ACC112 (cell line): ENCODE measurements around the gene KNCN.

Experiments
- H2AFZ ChIP-seq: fragments of 200-600 bp; sonication (generic); one replicate; pipeline ENCODE4 v1.6.0; 2017; ENCODE audit warnings: antibody characterized with exemption, low read length; ENCODE audit not compliant: unreplicated experiment
- H3K27ac ChIP-seq: fragments of 200-600 bp; sonication (generic); 2 replicates; pipeline ENCODE4 v1.5.1; 2014; ENCODE audit warnings: low read depth, mild to moderate bottlenecking, antibody characterized with exemption, low read length, moderate library complexity
- H3K27me3 ChIP-seq: fragments of 200-600 bp; sonication (generic); 2 replicates; pipeline ENCODE4 v1.6.1; 2014; ENCODE audit warnings: mild to moderate bottlenecking, antibody characterized with exemption, low read length, moderate library complexity, mixed read lengths; ENCODE audit not compliant: insufficient read depth
- H3K36me3 ChIP-seq: fragments of 200-600 bp; sonication (generic); 2 replicates; pipeline ENCODE4 v1.6.1; 2016; ENCODE audit warnings: mild to moderate bottlenecking, antibody characterized with exemption, low read length, moderate library complexity, mixed read lengths; ENCODE audit not compliant: insufficient read depth
- H3K4me1 ChIP-seq: fragments of 200-600 bp; sonication (generic); one replicate; pipeline ENCODE4 v1.6.1; 2016; ENCODE audit warnings: low read length, mixed read lengths; ENCODE audit not compliant: insufficient read depth, unreplicated experiment, control insufficient read depth
- H3K4me3 ChIP-seq: fragments of 200-600 bp; sonication (generic); 2 replicates; pipeline ENCODE4 v1.5.1; 2014; ENCODE audit warnings: mild to moderate bottlenecking, low read depth, low read length
- H3K79me2 ChIP-seq: fragments of 200-600 bp; sonication (generic); one replicate; pipeline ENCODE4 v1.6.0; 2016; ENCODE audit warnings: low read length; ENCODE audit not compliant: control insufficient read depth, unreplicated experiment, insufficient read depth

Gene KNCN

GRCh38 chr1:46543761-46544560 lies 7.5 kb downstream of the KNCN start:
- no peak overlapping the region for H3K4me3 ChIP-seq
- no peaks in the 10 kb centered on the region for H3K36me3 ChIP-seq
- peaks cover 5% of the 10 kb centered on the region for H3K4me1 ChIP-seq
- H3K27me3 ChIP-seq, result peaks cover 34% of the 10 kb centered on the region
- H3K79me2 ChIP-seq, result no peaks in the 10 kb centered on the region
- H3K27ac ChIP-seq, result no peak overlapping the region
- no peak overlapping the region for H2AFZ ChIP-seq

- H3K4me3 ChIP-seq, result no peak overlapping the region
- H3K79me2 ChIP-seq, result no peaks in the 10 kb centered on the region
- H3K27me3 ChIP-seq, result peaks cover 34% of the 10 kb centered on the region
Observed at GRCh38 chr1:46543382-46543760, 8.1 kb downstream of the KNCN start.

DNA sequence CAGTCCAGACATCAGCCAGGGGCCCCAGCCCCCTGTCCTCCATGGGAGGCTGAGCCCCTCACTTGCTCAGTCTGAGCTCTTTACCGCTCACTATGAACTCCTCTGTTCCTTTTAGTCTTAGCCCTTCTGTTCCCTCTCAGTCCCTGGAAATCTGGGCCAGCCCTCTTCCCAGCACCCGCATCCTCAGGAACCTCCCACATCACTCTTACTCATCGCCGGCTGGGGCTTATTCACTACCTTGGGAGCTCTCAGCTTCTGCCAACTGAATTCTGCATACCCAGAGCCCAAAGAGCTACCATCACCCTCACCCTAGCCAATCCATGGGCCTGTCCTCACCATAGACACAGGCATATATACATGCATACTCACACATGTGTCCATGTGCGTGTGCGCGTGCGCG lies 11.5 kb downstream of the KNCN start:
- Histone ChIP-seq H3K27me3 (peaks cover 32% of the 10 kb centered on the region), H2AFZ (no peak overlapping the region), H3K4me3 (no peak overlapping the region)

More at GRCh38 chr1:46543382-46543760, 8.1 kb downstream of the KNCN start:
- Histone ChIP-seq H3K36me3 (no peaks in the 10 kb centered on the region), H2AFZ (no peak overlapping the region), H3K4me1 (peaks cover 5% of the 10 kb centered on the region), H3K27ac (no peak overlapping the region)

DNA sequence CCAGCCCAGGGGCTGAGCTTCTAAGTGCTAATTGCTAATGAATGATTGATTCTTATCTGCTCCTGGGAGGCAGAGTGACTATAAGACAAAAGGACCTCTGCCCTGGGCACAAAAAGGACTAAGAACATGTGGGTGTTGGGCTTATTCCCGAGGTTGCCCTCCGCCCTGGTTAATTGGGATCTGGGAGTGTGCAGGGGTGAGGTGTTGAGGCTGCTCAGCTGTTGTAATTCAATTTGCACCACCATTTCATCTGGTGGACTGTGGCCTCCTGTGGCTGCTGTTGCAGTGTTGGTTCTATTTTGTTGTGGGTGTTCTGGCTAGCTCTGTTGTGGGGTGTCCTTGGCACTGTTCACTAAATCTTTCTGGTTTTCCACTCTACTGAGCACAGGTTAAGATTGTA lies 13.3 kb downstream of the KNCN start:
- peaks cover 5% of the 10 kb centered on the region for H3K4me1 ChIP-seq
- no peaks in the 10 kb centered on the region for H3K36me3 ChIP-seq
- no peak overlapping the region for H2AFZ ChIP-seq
- no peaks in the 10 kb centered on the region for H3K79me2 ChIP-seq
- no peak overlapping the region for H3K27ac ChIP-seq
- H3K4me3 ChIP-seq, result no peak overlapping the region
- peaks cover 22% of the 10 kb centered on the region for H3K27me3 ChIP-seq

More for the DNA sequence above, 11.5 kb downstream of the KNCN start:
- Histone ChIP-seq H3K79me2 (no peaks in the 10 kb centered on the region), H3K36me3 (no peaks in the 10 kb centered on the region), H3K27ac (no peak overlapping the region), H3K4me1 (peaks cover 5% of the 10 kb centered on the region)

- Histone ChIP-seq H3K36me3 (no peaks in the 10 kb centered on the region), H3K79me2 (no peaks in the 10 kb centered on the region), H3K4me3 (no peak overlapping the region), H3K27me3 (peaks cover 17% of the 10 kb centered on the region; the same call in 1 of the 2 replicates), H3K4me1 (peaks cover 5% of the 10 kb centered on the region), H3K27ac (no peak overlapping the region), H2AFZ (no peak overlapping the region)
Observed at GRCh38 chr1:46537651-46538050, 13.8 kb downstream of the KNCN start.

DNA sequence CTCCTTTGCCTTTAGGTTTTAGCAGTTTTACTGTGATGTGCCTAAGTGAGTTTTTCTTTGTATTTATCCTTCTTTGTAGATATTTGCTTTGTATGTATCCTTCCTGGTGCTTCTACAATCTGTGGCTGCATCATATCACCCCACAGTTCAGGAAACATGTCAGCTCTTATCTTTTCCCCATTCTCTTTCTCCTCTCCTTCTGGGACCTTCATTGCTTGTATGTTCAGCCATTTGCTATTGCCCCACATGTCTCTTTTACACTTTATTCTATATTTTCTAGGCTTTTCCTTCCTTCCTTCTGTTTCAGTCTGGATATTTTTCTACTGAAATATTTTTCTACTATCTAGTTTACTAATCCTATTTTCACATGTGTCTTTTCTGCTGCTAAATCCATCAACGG lies 14.9 kb downstream of the KNCN start:
- peaks cover 15% of the 10 kb centered on the region; the same call in 1 of the 2 replicates for H3K27me3 ChIP-seq
- H2AFZ ChIP-seq, result no peak overlapping the region
- no peaks in the 10 kb centered on the region for H3K36me3 ChIP-seq
- no peaks in the 10 kb centered on the region for H3K79me2 ChIP-seq
- peaks cover 5% of the 10 kb centered on the region for H3K4me1 ChIP-seq
- H3K4me3 ChIP-seq, result no peak overlapping the region
- no peak overlapping the region for H3K27ac ChIP-seq

DNA sequence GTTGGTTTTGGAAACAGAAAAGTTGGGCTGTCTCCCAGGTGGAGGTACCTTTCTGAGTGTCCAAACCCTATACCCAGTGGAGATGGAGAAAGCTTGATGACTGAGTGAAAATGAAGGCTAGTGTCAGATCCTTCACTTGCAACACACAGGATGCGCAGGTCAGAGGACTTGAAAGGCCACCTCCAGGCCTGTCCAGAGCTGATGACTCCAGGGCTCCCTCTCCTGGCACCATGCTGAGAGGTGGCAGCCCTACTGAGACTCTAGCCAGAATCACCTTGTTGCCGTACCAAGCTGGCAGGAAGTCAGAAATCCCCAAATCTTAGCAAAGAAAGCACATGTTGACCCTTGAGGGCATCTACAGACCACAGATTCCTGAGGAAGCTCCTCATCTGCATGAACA lies 16.4 kb downstream of the KNCN start:
- H2AFZ ChIP-seq, result no peak overlapping the region
- H3K4me3 ChIP-seq, result no peak overlapping the region
- H3K27me3 ChIP-seq, result peaks cover 15% of the 10 kb centered on the region; the same call in 1 of the 2 replicates

DNA sequence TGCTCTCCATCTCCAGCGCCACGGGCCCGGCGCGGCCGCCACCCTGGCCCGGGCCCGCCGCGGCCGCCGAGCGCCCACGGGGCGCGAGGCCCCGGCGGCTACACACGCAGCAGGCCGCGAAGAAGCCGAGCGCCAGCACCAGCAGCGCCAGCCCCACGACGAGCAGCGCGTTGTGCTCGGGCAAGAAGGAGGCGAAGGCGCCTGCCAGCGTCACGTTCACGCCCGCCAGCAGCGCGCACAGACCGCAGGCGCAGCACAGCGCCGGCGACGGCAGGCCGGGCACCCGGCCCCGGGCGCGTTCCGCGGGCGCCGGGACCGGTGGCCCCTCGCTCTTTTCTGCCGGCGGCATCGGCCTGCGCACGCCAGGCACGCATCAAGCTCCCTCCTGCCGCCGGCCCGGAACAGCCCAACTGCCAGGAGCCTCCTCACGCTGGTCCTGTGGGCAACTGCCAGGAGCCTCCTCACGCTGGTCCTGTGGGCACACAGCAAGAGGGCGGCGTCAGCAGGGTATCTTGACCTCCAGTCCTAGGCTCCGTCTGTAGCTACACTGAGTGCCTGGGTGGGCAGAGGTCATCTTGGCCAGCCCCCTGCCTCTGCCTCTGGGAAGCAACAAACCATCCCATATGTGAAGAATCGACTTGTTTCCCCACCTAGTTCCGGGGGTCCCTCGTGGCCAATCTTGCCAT lies 18.1 kb downstream of the KNCN start:
- peak overlapping the region; percentile 54 for H2AFZ ChIP-seq
- H3K4me1 ChIP-seq, result no peaks in the 10 kb centered on the region
- H3K27me3 ChIP-seq, result peaks cover 24% of the 10 kb centered on the region
- no peaks in the 10 kb centered on the region for H3K36me3 ChIP-seq
- H3K79me2 ChIP-seq, result no peaks in the 10 kb centered on the region
- H3K27ac ChIP-seq, result no peak overlapping the region
- H3K4me3 ChIP-seq, result peak overlapping the region; percentile 65

More for the DNA sequence above, 16.4 kb downstream of the KNCN start:
- Histone ChIP-seq H3K79me2 (no peaks in the 10 kb centered on the region), H3K36me3 (no peaks in the 10 kb centered on the region), H3K27ac (no peak overlapping the region), H3K4me1 (peaks cover 5% of the 10 kb centered on the region)

GRCh38 chr1:46532498-46533178 lies 18.8 kb downstream of the KNCN start:
- Histone ChIP-seq H3K27ac (no peak overlapping the region), H3K4me3 (peak overlapping the region; percentile 65), H3K4me1 (no peaks in the 10 kb centered on the region), H2AFZ (peak overlapping the region; percentile 54), H3K79me2 (no peaks in the 10 kb centered on the region), H3K36me3 (no peaks in the 10 kb centered on the region), H3K27me3 (peaks cover 24% of the 10 kb centered on the region)

DNA sequence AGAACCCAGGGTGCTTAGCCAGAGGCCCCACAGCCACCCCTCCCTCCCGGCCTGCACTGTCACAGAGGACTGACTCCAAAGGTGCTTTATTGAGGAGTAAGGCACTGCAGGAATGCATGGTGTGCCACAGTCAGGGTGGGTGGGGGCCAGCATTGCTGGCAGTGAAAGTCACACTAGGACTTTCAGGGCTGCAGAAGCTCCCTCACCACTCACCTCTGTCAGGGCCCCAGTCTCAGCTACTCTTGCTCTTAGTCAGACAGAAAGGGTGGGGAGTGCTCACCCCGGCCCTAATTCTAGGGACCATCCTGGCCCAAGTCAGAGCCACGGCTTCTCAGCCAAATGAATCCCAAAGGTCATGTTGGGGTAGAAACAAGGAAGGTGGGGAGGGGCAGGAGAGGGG lies 19.4 kb downstream of the KNCN start:
- Histone ChIP-seq H3K27me3 (peaks cover 20% of the 10 kb centered on the region), H3K4me3 (no peak overlapping the region)

More for the DNA sequence above, 19.4 kb downstream of the KNCN start:
- H2AFZ ChIP-seq, result no peak overlapping the region
- no peak overlapping the region for H3K27ac ChIP-seq
- no peaks in the 10 kb centered on the region for H3K36me3 ChIP-seq
- no peaks in the 10 kb centered on the region for H3K79me2 ChIP-seq
- no peaks in the 10 kb centered on the region for H3K4me1 ChIP-seq
